HCT116 (cell line): ENCODE data around the gene TOPORS.

Experiments
- EZH2phosphoT487 ChIP-seq: fragments of 200-600 bp; IDR thresholded peaks from 2 replicates; pipeline ENCODE4 v1.6.1; 2018; ENCODE audit warnings: antibody characterized with exemption, borderline replicate concordance
- JUND ChIP-seq: IDR thresholded peaks from 2 replicates; pipeline ENCODE4 v1.6.1; 2012
- POLR2A ChIP-seq: IDR thresholded peaks from 2 replicates; pipeline ENCODE4 v1.7.0; 2011; ENCODE audit warnings: borderline replicate concordance; ENCODE audit not compliant: insufficient read depth, insufficient read length; ENCODE audit errors: extremely low read depth
- TCF7L2 ChIP-seq: IDR thresholded peaks from 2 replicates; pipeline ENCODE4 v1.7.0; 2011; ENCODE audit warnings: borderline replicate concordance, inconsistent platforms; ENCODE audit not compliant: insufficient read depth, insufficient read length; ENCODE audit errors: extremely low read depth
- ZFX ChIP-seq: fragments of 450-650 bp; IDR thresholded peaks from 2 replicates; pipeline ENCODE4 v1.6.1; 2017
- TF ChIP-seq, protein P1 (sequence below), 3 experiments: fragments of 200-600 bp in 1 of 3; sonication (generic) in 1 of 3; IDR thresholded peaks in 2 of 3; conservative IDR thresholded peaks in 1 of 3; 2 replicates each; pipeline ENCODE4 v1.5.1; 2012 to 2017; ENCODE audit warnings: low read depth in 2 of 3, low read length in 2 of 3, antibody characterized with exemption in 1 of 3, borderline replicate concordance in 1 of 3, control low read depth in 1 of 3, mild to moderate bottlenecking in 1 of 3, mixed read lengths in 1 of 3, mixed run types in 1 of 3, moderate library complexity in 1 of 3; ENCODE audit not compliant: insufficient read depth in 1 of 3

DNA sequence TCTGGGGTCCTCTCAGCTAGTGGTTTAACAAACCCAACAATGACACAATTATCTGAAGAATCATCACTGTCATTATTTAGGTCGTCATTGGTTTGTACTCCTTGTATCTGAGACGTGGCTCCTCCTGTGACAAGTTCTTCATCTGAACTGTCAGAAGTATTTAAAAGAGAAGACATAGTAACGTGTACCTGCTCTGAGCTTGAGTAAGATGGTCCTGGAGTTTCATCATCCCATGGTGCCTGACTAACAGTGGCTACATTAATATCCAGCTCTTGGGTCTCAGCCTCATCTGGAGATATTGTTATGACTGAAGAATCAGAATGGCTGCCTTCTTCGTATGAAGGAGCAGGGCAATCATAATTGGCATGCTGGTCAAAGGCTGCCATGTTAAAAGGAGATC is 9.3 kb downstream of the TOPORS start:
- TF ChIP-seq TCF7L2: no peak
- TF ChIP-seq ZFX: no peak
- TF ChIP-seq EZH2phosphoT487: no peak
- TF ChIP-seq POLR2A: no peak
- TF ChIP-seq, protein P1, sequence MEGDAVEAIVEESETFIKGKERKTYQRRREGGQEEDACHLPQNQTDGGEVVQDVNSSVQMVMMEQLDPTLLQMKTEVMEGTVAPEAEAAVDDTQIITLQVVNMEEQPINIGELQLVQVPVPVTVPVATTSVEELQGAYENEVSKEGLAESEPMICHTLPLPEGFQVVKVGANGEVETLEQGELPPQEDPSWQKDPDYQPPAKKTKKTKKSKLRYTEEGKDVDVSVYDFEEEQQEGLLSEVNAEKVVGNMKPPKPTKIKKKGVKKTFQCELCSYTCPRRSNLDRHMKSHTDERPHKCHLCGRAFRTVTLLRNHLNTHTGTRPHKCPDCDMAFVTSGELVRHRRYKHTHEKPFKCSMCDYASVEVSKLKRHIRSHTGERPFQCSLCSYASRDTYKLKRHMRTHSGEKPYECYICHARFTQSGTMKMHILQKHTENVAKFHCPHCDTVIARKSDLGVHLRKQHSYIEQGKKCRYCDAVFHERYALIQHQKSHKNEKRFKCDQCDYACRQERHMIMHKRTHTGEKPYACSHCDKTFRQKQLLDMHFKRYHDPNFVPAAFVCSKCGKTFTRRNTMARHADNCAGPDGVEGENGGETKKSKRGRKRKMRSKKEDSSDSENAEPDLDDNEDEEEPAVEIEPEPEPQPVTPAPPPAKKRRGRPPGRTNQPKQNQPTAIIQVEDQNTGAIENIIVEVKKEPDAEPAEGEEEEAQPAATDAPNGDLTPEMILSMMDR (IDR thresholded peaks at IDR 0.05 in 2 of 3, conservative IDR thresholded peaks at IDR 0.05 in 1 of 3; ENCODE audit: borderline replicate concordance in 1 of 3, insufficient read depth in 1 of 3, low read depth in 2 of 3, low read length in 2 of 3): no peak
- TF ChIP-seq JUND: no peak
